Activated CD4-positive, CD25-positive, alpha-beta regulatory T cell treated with anti-CD3 and anti-CD28 coated beads, Interleukin-2, amount 50 U/mL, for 24 hours (primary cell): ENCODE results near the gene RWDD3.

Source experiments
- ATAC-seq, 2 donors: fragments of 150-1000 bp; cut with Tn5 transposase; one replicate each; pipeline ENCODE4 v1.10.0; 2021; ENCODE audit warnings: mild to moderate bottlenecking in 1 of 2, moderate library complexity in 1 of 2

RWDD3 gene

DNA sequence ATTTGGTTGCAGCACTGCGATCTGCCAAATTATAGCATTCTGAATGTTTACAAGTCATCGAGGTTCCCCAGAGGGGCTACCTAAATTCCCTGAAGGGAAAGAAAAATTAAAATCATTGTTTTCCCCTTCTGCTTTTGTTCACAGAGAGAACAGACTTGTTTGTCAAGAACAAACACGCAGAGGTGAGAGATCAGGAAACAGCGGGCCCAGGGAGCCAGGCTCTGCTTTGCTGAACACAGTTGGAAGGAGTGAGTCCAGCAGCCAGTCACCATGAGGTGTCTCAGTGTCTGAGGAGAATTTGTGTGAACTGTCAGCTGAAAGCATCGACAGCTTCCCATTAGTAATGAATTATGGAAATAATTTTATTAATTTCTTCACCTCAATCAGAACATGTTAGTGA, 52.5 kb downstream of the RWDD3 start:
- ATAC-seq: no peak

DNA sequence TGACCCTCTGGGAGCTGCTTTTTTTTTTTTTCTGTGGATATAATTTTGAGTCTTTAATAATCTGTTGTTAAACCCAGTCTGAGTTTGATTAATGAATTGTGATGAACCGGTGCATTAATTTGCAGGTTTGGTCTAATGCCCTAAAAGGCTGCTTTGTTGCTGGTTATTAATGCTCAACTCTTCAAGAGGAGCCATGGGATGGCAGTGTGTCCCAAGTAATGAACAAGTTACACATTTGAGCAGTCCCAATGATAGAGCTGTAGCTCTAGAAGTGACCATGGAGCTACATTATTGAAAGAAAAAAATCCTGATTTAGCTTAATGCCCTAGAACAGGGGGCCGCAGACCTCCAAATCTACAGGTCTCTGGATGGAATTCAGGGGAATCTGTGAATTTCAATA, 53.1 kb downstream of the RWDD3 start:
- ATAC-seq: no peak

DNA sequence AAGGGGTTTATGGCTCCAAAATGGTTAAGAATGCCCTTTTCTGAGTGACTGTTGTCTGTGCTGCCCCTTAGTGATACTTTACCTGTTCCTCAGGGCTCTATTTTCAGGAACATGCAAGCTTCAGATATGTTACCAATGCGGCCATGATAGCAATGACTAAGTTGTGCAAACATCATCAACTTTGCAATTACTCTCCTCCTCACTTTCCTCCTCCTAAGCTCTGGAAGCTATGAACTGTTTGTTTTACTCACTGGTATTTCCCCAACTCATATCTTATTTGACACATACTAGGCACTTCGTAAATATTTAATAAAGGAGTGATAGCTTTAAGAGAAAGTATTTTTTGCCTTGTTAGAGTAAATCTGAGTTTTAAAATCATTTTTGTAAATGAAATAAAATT, 53.8 kb downstream of the RWDD3 start:
- no peak for ATAC-seq
